ENCODE data around the gene OR10D3.
"Not testable (repeated sequence)": the region's sequence is repeated elsewhere in the genome, so short reads cannot be mapped to it uniquely, and the experiment has no call there.

The OR10D3 gene

GRCh38 chr11:124183068-124183467, at the start of gene OR10D3:
TSS of gene OR10D3 (plus strand) at chr11:124183345. CDS start at chr11:124185270, 1,925 bp downstream.
- DNase-seq: no peak

- no peak for DNase-seq
Observed at GRCh38 chr11:124143034-124143433, 40.1 kb upstream of the OR10D3 start.

GRCh38 chr11:124147951-124148350, 35.2 kb upstream of the OR10D3 start:
- DNase-seq: no peak

GRCh38 chr11:124150684-124151083, 32.5 kb upstream of the OR10D3 start:
- DNase-seq: no peak

GRCh38 chr11:124152770-124153407, 30.3 kb upstream of the OR10D3 start:
- DNase-seq: no peak

- DNase-seq: no peak
Observed at GRCh38 chr11:124153821-124154220, 29.3 kb upstream of the OR10D3 start.

GRCh38 chr11:124159481-124159880, 23.7 kb upstream of the OR10D3 start:
- DNase-seq: no peak

- DNase-seq: no peak
Observed at GRCh38 chr11:124160986-124161385, 22.2 kb upstream of the OR10D3 start.

GRCh38 chr11:124167826-124168231, 15.3 kb upstream of the OR10D3 start:
- no peak for DNase-seq

- DNase-seq: no peak
Observed at GRCh38 chr11:124168796-124169195, 14.3 kb upstream of the OR10D3 start.

- not testable (repeated sequence) for DNase-seq
Observed at GRCh38 chr11:124170315-124170714, 12.8 kb upstream of the OR10D3 start.

GRCh38 chr11:124170801-124171586, 12.2 kb upstream of the OR10D3 start:
- no peak for DNase-seq

GRCh38 chr11:124172101-124172500, 11.0 kb upstream of the OR10D3 start:
- no peak for DNase-seq

- DNase-seq: no peak
Observed at GRCh38 chr11:124172599-124172998, 10.5 kb upstream of the OR10D3 start.

GRCh38 chr11:124174001-124174583, 9.1 kb upstream of the OR10D3 start:
- DNase-seq: peak; percentile 65

- no peak for DNase-seq
Observed at GRCh38 chr11:124176925-124177715, 6.0 kb upstream of the OR10D3 start.

- DNase-seq: no peak
Observed at GRCh38 chr11:124179310-124179709, 3.8 kb upstream of the OR10D3 start.

GRCh38 chr11:124190298-124191139, 7.4 kb downstream of the OR10D3 start:
- DNase-seq: no peak

GRCh38 chr11:124193221-124194010, 10.3 kb downstream of the OR10D3 start:
- DNase-seq: no peak

GRCh38 chr11:124194293-124195188, 11.4 kb downstream of the OR10D3 start:
- no peak for DNase-seq
